HG03066 (cell line): ENCODE measurements around the gene BGLAP.

Experiments
- ATAC-seq: cut with Tn5 transposase; IDR thresholded peaks from one replicate; pipeline ENCODE4 v1.9.1; 2021; ENCODE audit warnings: low read depth; ENCODE audit not compliant: unreplicated experiment

Gene BGLAP

GRCh38 chr1:156251527-156251926, 9.5 kb downstream of the BGLAP start:
- ATAC-seq: no peak

DNA sequence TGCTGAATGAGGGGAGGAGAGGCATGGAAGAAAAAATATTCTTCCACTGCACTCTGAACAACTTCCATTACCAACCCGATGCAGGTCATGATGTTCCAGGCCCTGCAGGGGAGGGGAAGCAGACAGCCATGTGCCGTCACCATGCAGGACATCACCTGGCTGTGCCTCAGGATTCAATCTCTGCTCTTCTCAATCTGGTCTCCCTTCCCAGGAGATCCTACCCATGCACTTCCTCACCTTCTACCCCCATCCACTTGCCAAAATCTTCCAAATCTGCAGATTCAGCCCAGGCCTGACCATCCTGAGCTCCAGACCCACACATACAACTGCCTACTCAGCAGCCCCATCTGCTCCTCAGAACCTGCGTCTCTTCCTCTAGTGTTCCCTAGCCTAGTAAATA, 11.7 kb downstream of the BGLAP start:
- ATAC-seq: no peak

GRCh38 chr1:156257711-156258110, 15.7 kb downstream of the BGLAP start:
- ATAC-seq: no peak

DNA sequence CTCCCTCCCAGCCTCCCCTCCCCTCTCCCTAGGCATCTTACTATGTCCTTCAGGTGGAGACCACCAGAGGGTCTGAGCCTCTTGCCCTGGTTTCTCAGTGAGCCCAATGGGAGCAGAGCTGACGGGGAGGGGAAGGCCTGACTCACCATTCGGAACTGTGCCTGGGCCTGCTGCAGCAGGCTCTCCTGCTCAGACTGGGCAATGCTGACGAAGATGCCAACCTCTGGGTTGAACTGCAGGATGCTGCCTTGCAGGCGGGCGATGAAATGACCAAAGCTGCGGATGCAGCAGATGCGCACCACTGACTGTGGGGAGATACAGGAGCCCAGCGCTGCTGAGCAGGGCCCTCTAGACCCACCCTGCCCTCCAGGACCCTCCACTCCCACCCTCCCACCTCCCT, 16.9 kb downstream of the BGLAP start:
- no peak for ATAC-seq

DNA sequence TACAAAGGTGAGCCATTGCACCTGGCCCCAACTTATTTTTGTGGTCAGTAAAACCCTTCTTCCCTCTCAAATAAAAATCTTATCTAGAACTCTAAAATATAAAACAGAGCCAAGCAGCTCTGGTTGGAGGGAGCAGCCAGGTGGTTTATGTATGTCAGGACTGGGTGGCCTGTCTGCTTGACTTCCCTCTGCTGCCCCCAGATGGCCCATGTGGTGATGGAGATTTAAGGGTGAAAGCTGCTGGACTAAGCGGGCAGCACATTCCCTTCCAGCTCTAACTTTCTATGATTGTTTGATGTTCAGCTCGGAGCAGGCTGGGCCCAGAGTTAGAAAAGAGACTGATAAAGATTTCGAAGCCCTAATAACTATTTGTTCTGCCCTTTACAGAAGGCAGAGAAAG, 17.8 kb downstream of the BGLAP start:
- no peak for ATAC-seq

DNA sequence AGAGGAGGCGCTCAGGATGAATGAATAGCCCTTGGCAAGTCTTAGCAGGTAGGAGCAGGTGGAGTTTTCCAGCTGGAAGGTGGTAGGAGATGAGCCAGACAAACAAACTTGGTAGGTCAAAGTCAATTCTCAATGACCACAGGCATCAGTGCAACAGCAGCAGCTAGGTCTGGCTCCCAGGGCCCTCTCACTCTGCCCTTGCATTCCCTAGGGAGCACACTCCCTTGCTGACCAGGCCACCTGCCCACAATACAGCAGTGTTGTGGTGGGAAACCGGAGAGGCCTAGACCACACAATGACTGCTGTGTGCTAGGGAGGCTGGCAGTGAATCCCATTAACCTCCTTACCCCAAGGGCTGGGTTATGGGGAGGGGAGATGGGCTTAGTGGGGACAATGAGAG, 18.9 kb downstream of the BGLAP start:
- ATAC-seq: no peak

DNA sequence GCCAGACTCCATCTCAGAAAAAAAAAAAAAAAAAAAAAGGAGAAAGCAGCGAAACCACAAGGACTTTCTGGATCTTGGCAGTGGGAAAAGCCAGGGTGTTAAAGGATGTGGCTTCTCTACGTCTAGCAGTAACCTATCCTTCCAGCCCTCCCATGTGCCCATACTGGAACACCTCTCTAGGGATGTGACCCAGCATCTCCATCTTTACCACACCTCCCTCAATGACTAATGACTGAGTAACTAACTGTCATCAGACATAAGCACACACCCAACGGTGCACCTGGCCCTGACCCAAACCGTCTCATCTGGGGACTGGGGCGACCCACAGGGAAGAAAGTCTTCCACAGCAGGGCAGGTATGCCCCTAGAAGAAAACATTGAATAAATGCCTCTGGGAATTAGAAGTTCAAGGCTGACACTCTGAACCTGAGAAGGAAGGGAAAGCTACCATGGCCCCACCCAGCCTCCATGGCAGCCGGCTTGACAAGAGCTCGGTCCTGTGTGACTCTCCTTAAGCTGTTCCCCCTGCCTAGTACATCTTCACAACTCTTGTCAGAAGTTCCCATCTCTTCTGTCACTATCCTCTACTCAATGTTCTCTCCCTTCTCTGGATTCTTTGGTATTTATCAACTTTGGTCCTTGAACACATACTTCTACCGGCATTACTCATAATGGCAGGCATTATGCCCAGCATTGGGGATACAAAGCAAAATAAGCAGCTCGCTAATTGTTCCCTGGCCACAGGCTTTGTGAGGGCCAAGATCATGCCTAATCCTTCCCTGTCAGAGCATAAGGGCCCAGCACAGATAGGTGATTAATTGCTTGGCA, 20.7 kb downstream of the BGLAP start:
- ATAC-seq: no peak

DNA sequence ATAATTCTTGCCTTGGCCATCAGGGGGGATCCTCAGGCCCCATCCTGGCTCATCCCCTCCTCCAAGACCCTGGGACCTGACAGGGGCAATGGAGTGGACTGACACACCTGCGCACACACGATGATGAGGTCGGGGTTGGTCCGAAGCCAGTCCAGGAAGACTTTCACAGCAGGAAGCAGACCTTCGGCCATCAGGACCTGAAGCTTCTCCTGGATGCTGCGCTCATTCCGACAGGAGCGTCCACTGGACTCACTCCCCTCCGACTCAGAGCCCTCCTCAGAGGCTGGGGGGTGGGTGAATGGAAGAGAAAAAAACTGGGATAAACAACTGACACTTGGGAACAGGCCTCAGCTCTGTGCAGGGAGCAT, 21.3 kb downstream of the BGLAP start:
- ATAC-seq: no peak

DNA sequence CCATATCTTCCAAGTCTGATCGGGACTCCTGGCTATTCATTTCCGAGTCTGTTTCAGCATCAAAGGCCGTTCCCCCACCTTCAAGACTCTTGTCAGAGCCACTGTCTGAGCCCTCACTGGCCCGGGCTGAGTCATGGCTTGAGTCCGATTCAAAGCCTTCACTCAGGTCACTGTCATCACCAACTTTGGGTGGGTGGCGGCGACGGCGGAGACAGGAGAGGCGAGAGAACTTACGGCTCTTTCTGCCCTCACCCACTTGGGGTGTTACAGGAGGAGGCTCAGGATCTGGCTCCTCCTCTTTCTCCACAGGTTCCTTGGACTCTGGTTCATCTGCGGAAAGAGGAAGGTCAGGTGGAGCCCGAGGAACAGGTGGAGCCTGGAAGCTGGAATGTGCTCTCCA, 24.1 kb downstream of the BGLAP start:
- ATAC-seq: no peak

DNA sequence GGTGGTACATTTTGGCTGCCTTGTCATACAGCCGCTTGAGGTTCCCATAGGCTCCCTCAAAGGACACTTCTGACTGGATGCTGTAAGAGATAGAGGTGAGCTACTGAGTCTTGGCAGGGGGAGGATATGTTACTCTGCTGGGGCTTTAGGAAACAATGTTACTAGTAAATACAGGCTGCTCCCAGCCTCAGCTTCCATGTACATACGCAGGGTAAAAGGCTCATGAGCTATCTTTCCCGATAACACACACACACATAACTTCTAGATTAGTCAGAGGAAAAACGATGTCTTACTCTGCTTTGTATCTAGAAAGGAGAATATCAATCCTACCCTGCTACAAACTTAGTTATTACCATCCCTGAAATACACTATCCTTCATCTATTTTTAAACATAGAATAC, 26.4 kb downstream of the BGLAP start:
- ATAC-seq: no peak

DNA sequence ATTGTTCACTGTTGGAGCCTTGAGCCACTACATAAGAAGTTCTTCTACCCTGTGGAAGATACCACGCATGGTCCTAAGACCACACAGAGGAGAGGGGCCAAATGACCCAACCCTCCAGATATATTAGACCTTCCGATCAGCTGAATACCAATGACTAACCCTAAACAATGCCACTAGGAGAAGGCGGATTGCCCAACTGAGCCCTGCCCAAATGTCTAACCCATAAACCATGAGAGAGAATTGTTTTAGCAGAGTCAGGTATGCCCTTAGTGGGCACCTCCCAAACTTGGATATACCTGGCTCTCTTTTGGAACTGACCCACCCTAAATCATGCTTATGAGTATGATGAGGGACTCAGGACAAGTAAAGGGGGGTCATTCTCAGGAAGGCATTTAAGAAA, 28.3 kb downstream of the BGLAP start:
- no peak for ATAC-seq

DNA sequence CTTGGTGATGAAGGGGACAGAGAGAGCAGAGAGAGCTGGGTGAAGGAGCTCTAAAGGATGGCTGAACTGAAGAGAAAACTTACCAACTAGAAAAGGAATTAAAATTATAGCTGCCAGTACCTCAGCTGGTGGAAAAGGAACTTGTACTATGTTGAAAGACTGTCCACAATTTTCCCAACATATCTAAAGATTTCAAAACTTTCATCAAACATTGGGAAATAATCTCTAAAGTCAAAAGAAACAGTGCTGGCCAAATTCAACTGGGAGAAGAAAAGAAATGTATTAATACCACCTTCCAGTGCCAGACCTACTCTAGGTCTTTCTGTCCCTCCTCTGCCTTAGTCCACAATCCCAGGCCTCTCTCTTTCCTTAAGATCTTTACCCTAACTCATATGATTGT, 34.5 kb downstream of the BGLAP start:
- ATAC-seq: no peak

DNA sequence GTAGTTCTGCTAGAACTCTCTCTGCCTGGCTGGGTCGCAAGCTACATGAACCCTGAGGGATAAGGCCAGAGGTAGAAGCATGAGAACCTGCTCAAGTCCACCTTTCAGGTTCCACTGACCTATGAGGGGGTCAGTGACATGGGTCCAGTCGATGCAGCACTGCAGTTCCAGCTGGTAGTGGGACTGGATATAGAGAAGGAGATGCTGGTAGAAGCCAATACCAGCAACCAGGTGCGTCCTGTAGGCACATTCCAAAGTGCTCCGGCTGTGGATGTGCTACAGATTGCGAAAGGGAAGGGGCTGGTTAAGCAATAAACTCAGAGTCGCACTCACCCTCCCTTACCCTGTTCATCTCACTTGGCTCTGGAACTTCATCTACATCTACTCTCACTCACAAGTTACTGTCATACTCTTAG, 35.0 kb downstream of the BGLAP start:
- no peak for ATAC-seq

DNA sequence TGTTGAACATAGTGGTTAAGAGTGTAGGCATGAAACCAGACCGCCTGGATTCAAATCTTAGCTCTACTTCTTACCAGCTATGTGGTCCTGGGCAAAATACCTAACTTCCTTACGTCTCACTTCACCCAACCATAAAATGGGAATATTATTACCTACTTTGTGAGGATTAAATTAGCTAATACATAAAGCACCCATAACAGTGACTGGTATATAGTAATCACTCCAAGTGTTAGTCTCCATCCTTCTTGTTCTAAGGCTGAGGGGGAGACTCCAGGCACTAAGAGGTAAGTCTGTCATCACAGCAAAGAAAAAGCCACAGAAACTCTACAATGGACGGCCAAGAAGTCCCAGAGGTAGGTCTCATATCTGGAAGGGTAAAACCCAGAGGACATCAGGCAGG, 37.9 kb downstream of the BGLAP start:
- no peak for ATAC-seq

DNA sequence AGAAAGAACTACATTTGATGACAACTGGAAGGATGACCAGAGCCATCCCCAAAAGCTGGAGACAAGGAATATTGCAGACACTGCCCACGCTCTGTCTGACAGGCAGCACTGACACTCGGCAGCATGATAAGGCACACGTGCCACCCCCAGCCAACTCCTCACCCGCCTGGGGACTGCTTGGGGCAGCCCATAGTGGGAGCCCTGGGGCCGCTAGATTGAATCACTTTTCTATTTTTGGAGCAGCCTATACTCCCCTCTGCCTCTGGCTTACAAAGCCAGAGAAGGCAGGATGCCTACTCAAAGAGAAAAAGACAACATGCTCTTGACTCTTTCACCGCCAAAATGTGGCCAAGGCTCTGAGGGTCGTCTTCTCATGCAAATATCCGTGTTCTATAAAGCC, 39.3 kb downstream of the BGLAP start:
- no peak for ATAC-seq

DNA sequence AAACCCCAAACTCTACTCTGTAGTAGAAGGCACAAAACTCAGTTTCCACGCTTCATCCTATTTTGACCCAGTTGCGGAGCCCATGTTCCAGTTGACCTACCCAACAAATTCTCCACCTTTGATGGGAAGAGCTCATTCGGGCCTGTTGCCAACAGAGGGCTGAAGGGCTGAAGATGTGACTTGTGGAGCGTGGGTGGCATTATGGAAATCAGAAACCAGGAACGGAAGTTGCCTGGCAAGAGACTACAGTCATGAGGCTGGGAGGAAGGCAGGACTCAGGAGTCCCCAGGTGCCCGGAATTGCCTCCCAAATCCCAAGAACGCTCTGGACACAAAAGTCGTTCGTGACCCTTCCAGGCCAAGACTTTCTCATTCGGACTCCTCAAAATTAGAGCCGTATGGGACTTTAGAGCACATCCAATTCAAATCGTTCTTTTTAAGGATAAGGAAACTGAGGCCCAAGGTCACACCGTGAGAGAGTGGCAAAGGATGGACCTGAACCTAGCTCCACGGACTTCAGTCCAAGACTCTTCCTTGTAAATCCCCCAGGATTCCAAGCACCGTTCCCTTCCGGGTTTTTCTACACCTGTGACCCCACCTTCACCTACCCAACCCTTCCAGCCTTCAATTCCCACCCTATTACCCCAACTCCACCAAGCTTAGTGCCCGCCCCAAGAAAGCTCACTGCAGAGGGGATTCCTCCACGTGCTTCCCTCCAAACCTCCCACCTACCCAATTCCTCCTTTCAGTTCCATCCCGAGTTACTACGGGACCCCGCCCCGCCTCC, 39.9 kb downstream of the BGLAP start:
- ATAC-seq: peak; percentile 7

- ATAC-seq: peak; percentile 84
These were observed 40.7 kb downstream of the BGLAP start, which contains the start of gene SMG5 for GRCh38 chr1:156282479-156283222. Gene SMG5 (minus strand): TSS chr1:156282825. CDS start chr1:156282680, 145 bp downstream.

GRCh38 chr1:156283521-156283920, 41.5 kb downstream of the BGLAP start:
- ATAC-seq: no peak

- no peak for ATAC-seq
These were observed 42.1 kb downstream of the BGLAP start, which contains the start of gene TMEM79 for GRCh38 chr1:156284112-156284511. Gene TMEM79 (plus strand): TSS chr1:156284325. CDS start chr1:156285227, 902 bp downstream.

- ATAC-seq: no peak
These were observed 42.8 kb downstream of the BGLAP start for GRCh38 chr1:156284757-156285156.

- no peak for ATAC-seq
These were observed 43.5 kb downstream of the BGLAP start for GRCh38 chr1:156285437-156285836.
